Measurements from ENCODE around the gene KRTAP10-4.

The KRTAP10-4 gene

GRCh38 chr21:44552681-44553080 lies 20.8 kb upstream of the KRTAP10-4 start:
- Histone ChIP-seq H3K9me2 (replicated peaks; ENCODE audit: control insufficient read depth, low read length) (no peaks in the 10 kb centered on the region), H3K4me3 (ENCODE audit: low read length) (no peak overlapping the region), H3F3A (ENCODE audit: control insufficient read depth, insufficient read depth) (no peaks in the 10 kb centered on the region), H3K4me1 (ENCODE audit: control insufficient read depth, low read length) (peaks cover 3% of the 10 kb centered on the region), H3K36me3 (ENCODE audit: control insufficient read depth, low read length) (no peaks in the 10 kb centered on the region), H3K9me3 (ENCODE audit: control insufficient read depth, insufficient read depth, low read length) (peaks cover 2% of the 10 kb centered on the region; the same call in 1 of the 2 replicates), H3K27me3 (ENCODE audit: control insufficient read depth, low read length) (no peaks in the 10 kb centered on the region), H4K20me1 (ENCODE audit: control insufficient read depth, insufficient read depth, low read depth, low read length) (no peaks in the 10 kb centered on the region), H3K27ac (ENCODE audit: low read depth, low read length) (no peak overlapping the region), H3K79me2 (ENCODE audit: control insufficient read depth, low read length) (no peaks in the 10 kb centered on the region), H3K4me2 (ENCODE audit: low read length) (no peak overlapping the region)
- TF ChIP-seq EZH2phosphoT487 (IDR thresholded peaks at IDR 0.05; ENCODE audit: borderline replicate concordance, low read length) (no peak), CTCF (IDR thresholded peaks at IDR 0.05; ENCODE audit: low read depth, low read length, poor library complexity, severe bottlenecking) (no peak)

- Histone ChIP-seq H3K27me3 (ENCODE audit: control insufficient read depth, low read length) (peaks cover 6% of the 10 kb centered on the region; the same call in 1 of the 2 replicates), H3K36me3 (ENCODE audit: control insufficient read depth, low read length) (no peaks in the 10 kb centered on the region), H3K4me1 (ENCODE audit: control insufficient read depth, low read length) (no peaks in the 10 kb centered on the region), H3K4me3 (ENCODE audit: low read length) (no peak overlapping the region), H3K9me2 (replicated peaks; ENCODE audit: control insufficient read depth, low read length) (no peaks in the 10 kb centered on the region), H3K79me2 (ENCODE audit: control insufficient read depth, low read length) (no peaks in the 10 kb centered on the region), H4K20me1 (ENCODE audit: control insufficient read depth, insufficient read depth, low read depth, low read length) (no peaks in the 10 kb centered on the region), H3K9me3 (ENCODE audit: control insufficient read depth, insufficient read depth, low read length) (no peaks in the 10 kb centered on the region), H3K27ac (ENCODE audit: low read depth, low read length) (no peak overlapping the region), H3F3A (ENCODE audit: control insufficient read depth, insufficient read depth) (no peaks in the 10 kb centered on the region), H3K4me2 (ENCODE audit: low read length) (no peak overlapping the region)
- TF ChIP-seq CTCF (IDR thresholded peaks at IDR 0.05; ENCODE audit: low read depth, low read length, poor library complexity, severe bottlenecking) (no peak), EZH2phosphoT487 (IDR thresholded peaks at IDR 0.05; ENCODE audit: borderline replicate concordance, low read length) (no peak)
These were observed 18.2 kb upstream of the KRTAP10-4 start for GRCh38 chr21:44555200-44555875.

GRCh38 chr21:44556879-44557278 lies 16.6 kb upstream of the KRTAP10-4 start:
- Histone ChIP-seq H3K9me3 (ENCODE audit: control insufficient read depth, insufficient read depth, low read length) (no peaks in the 10 kb centered on the region), H3K27me3 (ENCODE audit: control insufficient read depth, low read length) (peaks cover 6% of the 10 kb centered on the region; the same call in 1 of the 2 replicates), H3K27ac (ENCODE audit: low read depth, low read length) (no peak overlapping the region), H3K4me1 (ENCODE audit: control insufficient read depth, low read length) (no peaks in the 10 kb centered on the region), H4K20me1 (ENCODE audit: control insufficient read depth, insufficient read depth, low read depth, low read length) (no peaks in the 10 kb centered on the region), H3K36me3 (ENCODE audit: control insufficient read depth, low read length) (no peaks in the 10 kb centered on the region), H3K9me2 (replicated peaks; ENCODE audit: control insufficient read depth, low read length) (no peaks in the 10 kb centered on the region), H3F3A (ENCODE audit: control insufficient read depth, insufficient read depth) (no peaks in the 10 kb centered on the region), H3K79me2 (ENCODE audit: control insufficient read depth, low read length) (no peaks in the 10 kb centered on the region), H3K4me3 (ENCODE audit: low read length) (no peak overlapping the region), H3K4me2 (ENCODE audit: low read length) (no peak overlapping the region)
- no peak for TF ChIP-seq CTCF (IDR thresholded peaks at IDR 0.05; ENCODE audit: low read depth, low read length, poor library complexity, severe bottlenecking)
- TF ChIP-seq EZH2phosphoT487 (IDR thresholded peaks at IDR 0.05; ENCODE audit: borderline replicate concordance, low read length): no peak
